ENCODE results near the gene CHD5. TPM values are rescaled to one million over a fixed set of nuclear protein-coding genes. Genes with fewer than 3 reads are reported as not detected.

The CHD5 gene
- total and polyA plus RNA-seq, 2 of the 4 experiments (the other 2 are of a cell fraction) = under 0.01 to 0.09 TPM

- Histone ChIP-seq H2BK20ac (ENCODE audit: low read depth, low read length) (no peak overlapping the region), H3K27me3 (ENCODE audit: control insufficient read depth, insufficient read depth, low read length) (peaks cover 11% of the 10 kb centered on the region; the same call in 1 of the 2 replicates), H3K18ac (ENCODE audit: low read depth, low read length) (no peak overlapping the region), H2AK5ac (ENCODE audit: low read depth, low read length) (no peak overlapping the region), H3K36me3 (ENCODE audit: control insufficient read depth, insufficient read depth, low read length) (no peaks in the 10 kb centered on the region), H3K23ac (ENCODE audit: low read depth, low read length) (no peak overlapping the region), H3K56ac (ENCODE audit: extremely low read depth, insufficient read depth, low read length) (no peak overlapping the region), H4K20me1 (ENCODE audit: insufficient read depth, low read length) (no peaks in the 10 kb centered on the region), H2BK15ac (ENCODE audit: low read depth, low read length) (no peak overlapping the region), H4K5ac (ENCODE audit: low read depth, low read length) (no peak overlapping the region), H3K79me1 (ENCODE audit: low read depth in 1 of 2, low read length in 2 of 2) (no peaks in the 10 kb centered on the region), H4K8ac (ENCODE audit: low read depth in 2 of 2, low read length in 2 of 2) (no peak overlapping the region), H3K14ac (replicated peaks; ENCODE audit: low read depth, low read length) (no peak overlapping the region), H3K4ac (ENCODE audit: low read depth, low read length) (no peak overlapping the region), H2BK120ac (ENCODE audit: low read depth, low read length) (no peak overlapping the region), H2BK5ac (ENCODE audit: low read depth, low read length, poor library complexity, severe bottlenecking) (no peak overlapping the region), H4K91ac (ENCODE audit: insufficient read depth, low read depth, low read length) (no peak overlapping the region), H3K9me3 (ENCODE audit: control insufficient read depth, insufficient read depth, low read length) (peaks cover 4% of the 10 kb centered on the region), H3K27ac (ENCODE audit: insufficient read depth, low read length) (no peak overlapping the region), H3K9ac (ENCODE audit: low read depth, low read length) (no peak overlapping the region), H3K9me1 (ENCODE audit: insufficient read depth, low read length) (no peaks in the 10 kb centered on the region), H3K4me2 (ENCODE audit: low read depth, low read length) (peak overlapping the region; percentile 17), H2AFZ (replicated peaks; ENCODE audit: low read length, poor library complexity) (no peak overlapping the region), H2AK9ac (replicated peaks; ENCODE audit: low read depth, low read length, poor library complexity) (no peak overlapping the region), H3K4me1 (ENCODE audit: control insufficient read depth, insufficient read depth, low read length) (peaks cover 4% of the 10 kb centered on the region), H3K4me3 (ENCODE audit: insufficient read depth, low read depth, low read length) (no peak overlapping the region)
- no TSS peak for BruUV-seq (replicated peaks)
- ATAC-seq (ENCODE audit: low read depth) (peak; percentile 76), DNase-seq (peak; percentile 43)
- dilution Hi-C loops (cut with HindIII; ENCODE audit: low sequenced_read_pairs, unreplicated experiment) = no loop called here
- intact Hi-C loops (cut with micrococcal nuclease) = loop anchor here (2.0 to 5.0 kb wide), 2 partner anchors 31 to 81 kb away; partner anchors contain the start of gene RPL22
- POLR2A ChIA-PET (ENCODE audit: unreplicated experiment) = no interaction called here
- no CpG with 5 or more reads among the region's 1 CpG for WGBS, 2 experiments (ENCODE audit: extremely low coverage in 2 of 2, insufficient read length in 1 of 2)
- 0 out of 2 replicates have a peak, but pooled peaks have one; percentile 13 for TF ChIP-seq FOS (IDR thresholded peaks at IDR 0.05; ENCODE audit: low read depth, low read length)
- TF ChIP-seq RCOR1 (IDR thresholded peaks at IDR 0.05; ENCODE audit: insufficient replicate concordance, low read length) = no peak
- TF ChIP-seq POLR2A (IDR thresholded peaks at IDR 0.05; ENCODE audit: low read depth, low read length) = no peak
- TF ChIP-seq MAZ (IDR thresholded peaks at IDR 0.05; ENCODE audit: borderline replicate concordance, low read depth, low read length) = no peak
- no peak for TF ChIP-seq RFX5 (IDR thresholded peaks at IDR 0.05; ENCODE audit: low read depth, low read length)
- CTCF ChIA-PET = no interaction called here
- in situ Hi-C loops (cut with MboI; ENCODE audit: low sequenced_read_pairs) = no loop called here
Observed at GRCh38 chr1:6116137-6116536, 64.0 kb downstream of the CHD5 start.

Data from IMR-90 (cell line).